Measurements from ENCODE around the gene MT1M.

- TF ChIP-seq CTCF (IDR thresholded peaks at IDR 0.05) (no peak), POLR2AphosphoS5 (IDR thresholded peaks at IDR 0.05; ENCODE audit: low read depth, low read length) (no peak), SIN3A (IDR thresholded peaks at IDR 0.05; ENCODE audit: borderline replicate concordance, insufficient read depth, low read depth, low read length) (no peak), TCF7L2 (IDR thresholded peaks at IDR 0.05; ENCODE audit: low read depth, low read length) (no peak), REST (IDR thresholded peaks at IDR 0.05; ENCODE audit: insufficient read depth in 1 of 2, low read depth in 2 of 2, low read length in 1 of 2) (no peak)
These were observed 2.4 kb downstream of the MT1M start for GRCh38 chr16:56634715-56635440.

Data from Panc1 (cell line).